Mesenchymal stem cell (in vitro differentiated cells and primary cell): ENCODE measurements around the gene IMPA2.
A peak's percentile ranks its signal among the peaks of the same experiment; 100 is the strongest.

Experiments
- DNase-seq: peaks from one replicate; pipeline ENCODE4 v3.0.0-alpha.2; 2013
- H2AFZ ChIP-seq: one replicate; pipeline ENCODE4 v1.6.1; 2013; ENCODE audit warnings: low read depth, mild to moderate bottlenecking, control low read depth, inconsistent platforms, low read length, moderate library complexity
- H2AK5ac ChIP-seq: 2 replicates; pipeline ENCODE4 v1.6.1; 2013; ENCODE audit warnings: low read length, moderate library complexity, mild to moderate bottlenecking, inconsistent platforms; ENCODE audit not compliant: severe bottlenecking
- H2BK120ac ChIP-seq: one replicate; pipeline ENCODE4 v1.6.1; 2013; ENCODE audit warnings: low read depth, mild to moderate bottlenecking, inconsistent platforms, low read length, moderate library complexity
- H2BK12ac ChIP-seq, 2 experiments: one replicate each; pipeline ENCODE4 v1.6.1; 2013; ENCODE audit warnings: inconsistent platforms in 2 of 2, low read length in 2 of 2, mild to moderate bottlenecking in 2 of 2, moderate library complexity in 2 of 2, control low read depth in 1 of 2
- H2BK15ac ChIP-seq: one replicate; pipeline ENCODE4 v1.6.1; 2013; ENCODE audit warnings: mild to moderate bottlenecking, low read depth, inconsistent platforms; ENCODE audit not compliant: poor library complexity, severe bottlenecking
- H2BK5ac ChIP-seq: 2 replicates; pipeline ENCODE4 v1.6.1; 2013; ENCODE audit warnings: low read depth, mild to moderate bottlenecking, low read length, control low read depth, inconsistent platforms; ENCODE audit not compliant: poor library complexity, severe bottlenecking
- H3K14ac ChIP-seq, 2 experiments: one replicate each; pipeline ENCODE4 v1.6.1; 2013; ENCODE audit warnings: inconsistent platforms in 2 of 2, low read length in 2 of 2, control low read depth in 1 of 2, mild to moderate bottlenecking in 1 of 2, moderate library complexity in 1 of 2
- H3K18ac ChIP-seq, 2 experiments: one replicate each; pipeline ENCODE4 v1.6.1; 2013; ENCODE audit warnings: inconsistent platforms in 2 of 2, low read length in 2 of 2, control low read depth in 1 of 2, low read depth in 1 of 2, mild to moderate bottlenecking in 1 of 2
- H3K23ac ChIP-seq, 2 experiments: one replicate each; pipeline ENCODE4 v1.6.1; 2013; ENCODE audit warnings: inconsistent platforms in 2 of 2, low read length in 2 of 2, mild to moderate bottlenecking in 2 of 2, moderate library complexity in 2 of 2, control low read depth in 1 of 2
- H3K27ac ChIP-seq: 2 replicates; pipeline ENCODE4 v1.5.1; 2013; ENCODE audit warnings: mild to moderate bottlenecking, moderate library complexity, low read length, control low read depth, inconsistent platforms; ENCODE audit not compliant: poor library complexity, severe bottlenecking
- H3K27me3 ChIP-seq, 2 experiments: 2 replicates each; pipeline versions ENCODE4 v1.6.1 to v1.7.0; 2013; ENCODE audit warnings: low read length in 2 of 2, mild to moderate bottlenecking in 2 of 2, moderate library complexity in 2 of 2, control low read depth in 1 of 2, inconsistent platforms in 1 of 2; ENCODE audit not compliant: control insufficient read depth in 1 of 2, insufficient read depth in 1 of 2
- H3K36me3 ChIP-seq, 2 experiments: 2 replicates each; pipeline versions ENCODE4 v1.6.1 to v1.7.0; 2013; ENCODE audit warnings: low read length in 2 of 2, control low read depth in 1 of 2, inconsistent platforms in 1 of 2, low read depth in 1 of 2, mild to moderate bottlenecking in 1 of 2; ENCODE audit not compliant: insufficient read depth in 2 of 2, control insufficient read depth in 1 of 2
- H3K4ac ChIP-seq, 2 experiments: one replicate each; pipeline ENCODE4 v1.6.1; 2013; ENCODE audit warnings: inconsistent platforms in 2 of 2, low read length in 2 of 2, mild to moderate bottlenecking in 2 of 2, moderate library complexity in 2 of 2, control low read depth in 1 of 2, low read depth in 1 of 2
- H3K4me1 ChIP-seq: 2 replicates; pipeline ENCODE4 v1.6.1; 2013; ENCODE audit warnings: low read depth, low read length, control low read depth; ENCODE audit not compliant: control insufficient read depth, insufficient read depth
- H3K4me2 ChIP-seq: 2 replicates; pipeline ENCODE4 v1.6.1; 2013; ENCODE audit warnings: low read length, mild to moderate bottlenecking, inconsistent platforms; ENCODE audit not compliant: poor library complexity, severe bottlenecking
- H3K4me3 ChIP-seq, 2 experiments: 2 replicates each; pipeline versions ENCODE4 v1.5.1 to v1.7.0; 2013; ENCODE audit warnings: low read length in 2 of 2, mild to moderate bottlenecking in 2 of 2, control low read depth in 1 of 2, low read depth in 1 of 2; ENCODE audit not compliant: insufficient read depth in 1 of 2
- H3K79me1 ChIP-seq: replicated peaks from 2 replicates; pipeline ENCODE4 v1.6.1; 2013; ENCODE audit warnings: mild to moderate bottlenecking, control low read depth, low read length, inconsistent platforms; ENCODE audit not compliant: poor library complexity, severe bottlenecking
- H3K9ac ChIP-seq: 2 replicates; pipeline ENCODE4 v1.7.0; 2013; ENCODE audit warnings: mild to moderate bottlenecking, low read length, moderate library complexity
- H3K9me3 ChIP-seq: 2 replicates; pipeline ENCODE4 v1.7.0; 2013; ENCODE audit warnings: mild to moderate bottlenecking, low read length; ENCODE audit not compliant: control insufficient read depth
- H4K8ac ChIP-seq: one replicate; pipeline ENCODE4 v1.6.1; 2013; ENCODE audit warnings: inconsistent platforms, mild to moderate bottlenecking, low read length, moderate library complexity
- H4K91ac ChIP-seq: one replicate; pipeline ENCODE4 v1.6.1; 2013; ENCODE audit warnings: mild to moderate bottlenecking, low read length, inconsistent platforms
- whole genome bisulfite sequencing: methylation state at CpG from one replicate; pipeline ENCODE4 v1.1.7; 2013; ENCODE audit warnings: mixed read lengths; 5-methylcytosine and 5-hydroxymethylcytosine counted together

Gene IMPA2

GRCh38 chr18:12009581-12010140 is 28.4 kb downstream of the IMPA2 start:
- Histone ChIP-seq H4K91ac (no peak overlapping the region), H3K4me1 (peaks cover 38% of the 10 kb centered on the region), H2AK5ac (no peak overlapping the region), H3K27ac (no peak overlapping the region), H3K18ac (no peak overlapping the region), H3K23ac (no peak overlapping the region), H3K9ac (no peak overlapping the region), H2BK12ac (no peak overlapping the region), H3K9me3 (no peaks in the 10 kb centered on the region), H3K79me1 (peaks cover 13% of the 10 kb centered on the region), H3K4me2 (no peak overlapping the region), H3K4ac (no peak overlapping the region), H2BK15ac (no peak overlapping the region), H2BK120ac (no peak overlapping the region), H4K8ac (no peak overlapping the region), H2AFZ (no peak overlapping the region), H3K4me3 (no peak overlapping the region), H3K14ac (no peak overlapping the region), H3K36me3 (peaks cover 61 to 63% of the 10 kb centered on the region in 2 experiments), H2BK5ac (no peak overlapping the region), H3K27me3 (no peaks in the 10 kb centered on the region)
- no peak for DNase-seq
- 95% methylated on average over 11 of the region's 12 CpGs for WGBS

- H3K9ac ChIP-seq, result no peak overlapping the region
- H3K9me3 ChIP-seq, result no peaks in the 10 kb centered on the region
- no peak overlapping the region for H2BK15ac ChIP-seq
- no peak overlapping the region for H2AK5ac ChIP-seq
- no peaks in the 10 kb centered on the region for H3K27me3 ChIP-seq
- H3K23ac ChIP-seq, result no peak overlapping the region
- DNase-seq, result no peak
- no peak overlapping the region for H3K27ac ChIP-seq
- no peak overlapping the region for H3K18ac ChIP-seq
- H3K4me2 ChIP-seq, result no peak overlapping the region
- peaks cover 39% of the 10 kb centered on the region for H3K4me1 ChIP-seq
- H3K79me1 ChIP-seq, result peaks cover 13% of the 10 kb centered on the region
- H3K4me3 ChIP-seq, result no peak overlapping the region
- H2BK5ac ChIP-seq, result no peak overlapping the region
- H3K14ac ChIP-seq, result no peak overlapping the region
- no peak overlapping the region for H2AFZ ChIP-seq
- H3K36me3 ChIP-seq, result peaks cover 59 to 68% of the 10 kb centered on the region in 2 experiments
- 95% methylated on average over 14 of the region's 14 CpGs for WGBS
- no peak overlapping the region for H2BK12ac ChIP-seq
- no peak overlapping the region for H2BK120ac ChIP-seq
- H4K8ac ChIP-seq, result no peak overlapping the region
- no peak overlapping the region for H3K4ac ChIP-seq
- no peak overlapping the region for H4K91ac ChIP-seq
Measured at GRCh38 chr18:12010187-12010802, 29.0 kb downstream of the IMPA2 start.

- H2BK120ac ChIP-seq, result no peak overlapping the region
- no peak overlapping the region for H2AK5ac ChIP-seq
- no peak for DNase-seq
- peaks cover 39% of the 10 kb centered on the region for H3K4me1 ChIP-seq
- no peak overlapping the region for H3K9ac ChIP-seq
- H3K4me2 ChIP-seq, result no peak overlapping the region
- H3K18ac ChIP-seq, result no peak overlapping the region
- no peak overlapping the region for H4K91ac ChIP-seq
- no peaks in the 10 kb centered on the region for H3K27me3 ChIP-seq
- H3K4ac ChIP-seq, result no peak overlapping the region
- no peak overlapping the region for H4K8ac ChIP-seq
- H3K36me3 ChIP-seq, result peaks cover 57 to 68% of the 10 kb centered on the region in 2 experiments
- no peak overlapping the region for H3K4me3 ChIP-seq
- no peak overlapping the region for H3K14ac ChIP-seq
- H3K79me1 ChIP-seq, result peaks cover 15% of the 10 kb centered on the region
- H3K9me3 ChIP-seq, result no peaks in the 10 kb centered on the region
- no peak overlapping the region for H2BK12ac ChIP-seq
- H2AFZ ChIP-seq, result no peak overlapping the region
- WGBS, result 84% methylated on average over 8 of the region's 8 CpGs
- H3K27ac ChIP-seq, result peak overlapping the region; percentile 49
- no peak overlapping the region for H2BK5ac ChIP-seq
- no peak overlapping the region for H3K23ac ChIP-seq
- H2BK15ac ChIP-seq, result no peak overlapping the region
Measured at GRCh38 chr18:12011199-12011956, 30.1 kb downstream of the IMPA2 start.

GRCh38 chr18:12011957-12012549 is 30.7 kb downstream of the IMPA2 start:
- Histone ChIP-seq H3K23ac (no peak overlapping the region), H3K27me3 (no peaks in the 10 kb centered on the region), H3K4ac (no peak overlapping the region), H3K79me1 (peaks cover 15% of the 10 kb centered on the region), H2AFZ (no peak overlapping the region), H2BK120ac (no peak overlapping the region), H3K14ac (no peak overlapping the region), H3K4me2 (no peak overlapping the region), H3K9me3 (no peaks in the 10 kb centered on the region), H2BK5ac (no peak overlapping the region), H3K9ac (no peak overlapping the region), H3K4me1 (peaks cover 39% of the 10 kb centered on the region), H2AK5ac (no peak overlapping the region), H2BK12ac (no peak overlapping the region), H3K18ac (no peak overlapping the region), H3K27ac (peak overlapping the region; percentile 49), H4K8ac (no peak overlapping the region), H4K91ac (no peak overlapping the region), H2BK15ac (no peak overlapping the region), H3K4me3 (no peak overlapping the region), H3K36me3 (peaks cover 53 to 68% of the 10 kb centered on the region in 2 experiments)
- no peak for DNase-seq
- 91% methylated on average over 19 of the region's 19 CpGs for WGBS
